Measurements from ENCODE around the gene SERPINE3.

SERPINE3 gene

DNA sequence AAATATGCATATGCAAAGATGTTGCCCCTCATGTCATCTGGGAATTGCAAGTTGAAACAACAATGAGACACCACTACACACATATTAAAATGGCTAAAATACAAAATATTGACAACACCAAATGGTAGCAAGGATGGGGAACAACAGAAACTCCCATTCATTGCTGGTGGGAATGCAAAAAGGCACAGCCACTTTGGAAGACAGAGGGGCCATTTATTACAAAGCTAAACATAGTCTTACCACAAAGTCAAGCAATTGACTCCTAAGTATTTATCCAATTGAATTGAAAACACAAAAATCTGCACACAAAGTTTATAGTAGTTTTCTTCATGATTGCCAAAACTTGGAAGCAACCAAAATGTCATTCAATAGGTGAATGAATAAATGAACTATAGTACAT is 6.1 kb upstream of the SERPINE3 start:
- TF ChIP-seq FOXP2 (optimal IDR thresholded peaks at IDR 0.05; ENCODE audit: borderline replicate concordance, extremely low read depth, extremely low read length, insufficient read depth) (no peak), SIN3A (IDR thresholded peaks at IDR 0.05; ENCODE audit: borderline replicate concordance, insufficient read depth, low read length) (no peak), POLR2AphosphoS5 (IDR thresholded peaks at IDR 0.05; ENCODE audit: low read depth, low read length) (no peak), TAF1 (IDR thresholded peaks at IDR 0.05; ENCODE audit: borderline replicate concordance, insufficient read depth, low read length) (no peak)
- TF ChIP-seq, protein P1, sequence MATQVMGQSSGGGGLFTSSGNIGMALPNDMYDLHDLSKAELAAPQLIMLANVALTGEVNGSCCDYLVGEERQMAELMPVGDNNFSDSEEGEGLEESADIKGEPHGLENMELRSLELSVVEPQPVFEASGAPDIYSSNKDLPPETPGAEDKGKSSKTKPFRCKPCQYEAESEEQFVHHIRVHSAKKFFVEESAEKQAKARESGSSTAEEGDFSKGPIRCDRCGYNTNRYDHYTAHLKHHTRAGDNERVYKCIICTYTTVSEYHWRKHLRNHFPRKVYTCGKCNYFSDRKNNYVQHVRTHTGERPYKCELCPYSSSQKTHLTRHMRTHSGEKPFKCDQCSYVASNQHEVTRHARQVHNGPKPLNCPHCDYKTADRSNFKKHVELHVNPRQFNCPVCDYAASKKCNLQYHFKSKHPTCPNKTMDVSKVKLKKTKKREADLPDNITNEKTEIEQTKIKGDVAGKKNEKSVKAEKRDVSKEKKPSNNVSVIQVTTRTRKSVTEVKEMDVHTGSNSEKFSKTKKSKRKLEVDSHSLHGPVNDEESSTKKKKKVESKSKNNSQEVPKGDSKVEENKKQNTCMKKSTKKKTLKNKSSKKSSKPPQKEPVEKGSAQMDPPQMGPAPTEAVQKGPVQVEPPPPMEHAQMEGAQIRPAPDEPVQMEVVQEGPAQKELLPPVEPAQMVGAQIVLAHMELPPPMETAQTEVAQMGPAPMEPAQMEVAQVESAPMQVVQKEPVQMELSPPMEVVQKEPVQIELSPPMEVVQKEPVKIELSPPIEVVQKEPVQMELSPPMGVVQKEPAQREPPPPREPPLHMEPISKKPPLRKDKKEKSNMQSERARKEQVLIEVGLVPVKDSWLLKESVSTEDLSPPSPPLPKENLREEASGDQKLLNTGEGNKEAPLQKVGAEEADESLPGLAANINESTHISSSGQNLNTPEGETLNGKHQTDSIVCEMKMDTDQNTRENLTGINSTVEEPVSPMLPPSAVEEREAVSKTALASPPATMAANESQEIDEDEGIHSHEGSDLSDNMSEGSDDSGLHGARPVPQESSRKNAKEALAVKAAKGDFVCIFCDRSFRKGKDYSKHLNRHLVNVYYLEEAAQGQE (IDR thresholded peaks at IDR 0.05; ENCODE audit: insufficient read depth in 1 of 2, low read depth in 2 of 2, low read length in 2 of 2), result no peak

DNA sequence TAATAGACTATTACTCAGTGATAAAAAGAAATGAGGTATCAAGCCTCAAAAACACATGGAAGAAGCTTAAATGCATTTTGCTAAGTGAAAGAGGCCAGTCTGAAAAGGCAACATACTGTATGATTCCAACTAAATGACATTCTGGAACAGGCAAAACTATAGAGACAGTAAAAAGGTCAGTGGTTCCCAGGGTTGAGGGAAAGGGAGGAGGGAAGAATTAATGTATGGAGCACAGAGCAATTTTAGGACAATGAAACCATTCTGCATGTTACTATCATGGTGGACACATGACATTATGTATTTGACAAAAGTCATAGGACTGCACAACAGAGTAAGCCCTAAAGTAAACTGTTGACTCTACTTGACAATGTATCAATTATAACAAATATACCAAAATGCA is 5.7 kb upstream of the SERPINE3 start:
- TF ChIP-seq POLR2AphosphoS5 (IDR thresholded peaks at IDR 0.05; ENCODE audit: low read depth, low read length), result no peak

DNA sequence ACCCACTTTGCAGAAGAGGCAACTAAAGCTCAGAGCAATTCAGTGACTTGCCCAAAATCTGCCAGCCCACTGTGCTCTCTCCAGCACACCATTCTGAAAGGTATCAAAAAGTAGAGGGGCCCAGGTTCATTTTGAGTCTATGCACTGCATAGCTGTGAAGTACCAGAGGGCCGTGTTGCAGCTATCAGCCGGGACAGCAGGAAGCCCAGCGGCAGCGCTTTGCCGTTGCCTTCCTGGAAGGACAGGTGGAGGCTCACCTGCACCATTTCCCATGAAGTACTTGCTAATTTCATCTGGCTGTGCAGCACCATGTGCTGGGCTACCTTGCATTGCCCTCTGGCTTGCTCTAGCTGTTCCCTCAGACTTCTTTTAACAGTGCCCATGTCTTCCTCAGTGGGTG is 2.7 kb upstream of the SERPINE3 start:
- no peak for TF ChIP-seq TAF1 (IDR thresholded peaks at IDR 0.05; ENCODE audit: borderline replicate concordance, insufficient read depth, low read length)
- TF ChIP-seq, protein P1 (IDR thresholded peaks at IDR 0.05; ENCODE audit: insufficient read depth in 1 of 2, low read depth in 2 of 2, low read length in 2 of 2), result no peak

DNA sequence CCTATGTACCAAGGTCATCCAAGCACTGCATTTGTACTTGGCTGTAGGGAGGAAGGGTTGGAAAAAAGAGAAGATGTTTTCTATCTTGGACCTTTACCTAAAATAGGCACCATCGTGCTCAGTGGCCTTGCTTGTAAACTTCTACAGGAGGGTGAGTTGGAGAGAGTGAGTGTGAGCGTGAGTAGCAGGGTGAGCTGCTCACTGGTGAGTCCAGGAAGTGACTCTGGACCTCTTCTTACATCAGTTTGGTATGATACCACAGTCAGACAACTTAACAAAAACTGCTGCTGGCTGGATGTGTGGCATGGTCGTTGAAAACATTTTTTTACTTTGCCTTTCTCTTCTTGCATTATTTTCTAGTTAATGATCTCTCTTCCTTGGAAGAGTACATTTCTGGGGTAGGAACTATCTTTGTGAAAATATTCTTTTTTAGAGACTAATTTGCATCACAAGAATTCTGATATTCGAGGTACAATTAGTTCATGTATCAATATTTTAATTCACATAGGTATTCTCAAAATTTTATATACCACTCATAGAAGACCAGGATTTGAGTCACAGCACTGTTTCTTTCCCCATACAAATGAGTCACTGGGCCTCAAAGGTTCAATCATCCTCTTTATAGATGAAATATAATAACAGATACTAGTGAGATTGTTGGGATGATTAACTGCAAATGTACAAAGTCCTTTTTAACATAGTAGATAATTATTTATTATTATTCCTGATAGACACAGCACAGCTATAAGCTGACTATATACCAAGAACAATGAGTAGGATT is 651 bp downstream of the SERPINE3 start:
- TF ChIP-seq FOXP2 (optimal IDR thresholded peaks at IDR 0.05; ENCODE audit: borderline replicate concordance, extremely low read depth, extremely low read length, insufficient read depth), result no peak
- TF ChIP-seq POLR2AphosphoS5 (IDR thresholded peaks at IDR 0.05; ENCODE audit: low read depth, low read length), result no peak
- no peak for TF ChIP-seq SIN3A (IDR thresholded peaks at IDR 0.05; ENCODE audit: borderline replicate concordance, insufficient read depth, low read length)
- TF ChIP-seq, protein P1 (IDR thresholded peaks at IDR 0.05; ENCODE audit: insufficient read depth in 1 of 2, low read depth in 2 of 2, low read length in 2 of 2), result no peak
- no peak for TF ChIP-seq TAF1 (IDR thresholded peaks at IDR 0.05; ENCODE audit: borderline replicate concordance, insufficient read depth, low read length)

DNA sequence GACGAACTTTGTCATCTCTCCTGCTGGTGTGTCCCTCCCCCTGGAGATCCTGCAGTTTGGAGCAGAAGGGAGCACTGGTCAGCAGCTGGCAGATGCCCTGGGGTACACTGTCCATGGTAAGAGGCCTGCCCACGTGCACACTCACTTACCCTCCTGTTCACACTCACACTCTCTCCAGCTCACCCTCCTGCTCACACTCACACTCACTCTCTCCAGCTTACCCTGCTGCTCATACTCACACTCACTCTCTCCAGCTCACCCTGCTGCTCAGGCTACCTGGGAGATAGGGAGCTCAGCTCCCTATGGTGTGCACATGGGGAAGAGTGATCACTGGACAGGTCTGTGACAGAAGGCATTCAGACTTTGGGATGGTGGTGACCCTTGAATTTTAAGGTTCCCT is 1.7 kb downstream of the SERPINE3 start:
- TF ChIP-seq SIN3A (IDR thresholded peaks at IDR 0.05; ENCODE audit: borderline replicate concordance, insufficient read depth, low read length), result no peak
- no peak for TF ChIP-seq POLR2AphosphoS5 (IDR thresholded peaks at IDR 0.05; ENCODE audit: low read depth, low read length)
- no peak for TF ChIP-seq TAF1 (IDR thresholded peaks at IDR 0.05; ENCODE audit: borderline replicate concordance, insufficient read depth, low read length)
- TF ChIP-seq FOXP2 (optimal IDR thresholded peaks at IDR 0.05; ENCODE audit: borderline replicate concordance, extremely low read depth, extremely low read length, insufficient read depth), result no peak
- TF ChIP-seq, protein P1 (IDR thresholded peaks at IDR 0.05; ENCODE audit: insufficient read depth in 1 of 2, low read depth in 2 of 2, low read length in 2 of 2), result no peak
